Measurements from ENCODE around the gene LAMB1. TPM values are rescaled to one million over a fixed set of nuclear protein-coding genes. Genes with fewer than 3 reads are reported as not detected.

LAMB1 gene
- polyA plus RNA-seq, 1 experiment: 266 TPM

DNA sequence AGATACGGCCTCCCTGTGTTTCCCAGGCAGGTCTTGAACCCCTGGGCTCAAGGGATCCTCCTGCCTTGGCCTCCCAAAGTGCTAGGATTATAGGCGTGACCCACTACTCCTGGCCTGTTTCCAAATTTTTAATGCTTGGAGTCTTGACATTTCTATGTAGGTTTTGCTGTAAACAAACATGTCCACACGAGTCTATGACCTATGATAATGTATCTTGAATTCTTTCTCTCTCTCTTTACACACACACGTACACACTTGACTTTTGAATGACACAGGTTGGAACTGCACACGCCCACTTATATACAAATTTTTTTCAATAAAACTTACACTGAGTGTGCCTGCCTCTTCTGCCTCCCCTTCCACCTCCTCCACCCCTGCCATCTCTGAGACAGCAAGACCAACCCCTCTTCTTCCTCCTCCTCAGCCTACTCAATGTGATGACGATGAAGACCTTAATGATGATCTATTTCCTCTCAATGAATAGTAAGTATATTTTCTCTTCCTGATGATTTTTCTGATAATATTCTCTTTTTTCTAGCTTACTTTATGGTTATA, 44.1 kb upstream of the LAMB1 start:
- POLR2A ChIA-PET: interaction anchor here (0.6 kb wide), 1 partner anchor 26 kb away, joined by 7 read pairs; no protein-coding TSS in a partner anchor
- TF ChIP-seq, protein P1, sequence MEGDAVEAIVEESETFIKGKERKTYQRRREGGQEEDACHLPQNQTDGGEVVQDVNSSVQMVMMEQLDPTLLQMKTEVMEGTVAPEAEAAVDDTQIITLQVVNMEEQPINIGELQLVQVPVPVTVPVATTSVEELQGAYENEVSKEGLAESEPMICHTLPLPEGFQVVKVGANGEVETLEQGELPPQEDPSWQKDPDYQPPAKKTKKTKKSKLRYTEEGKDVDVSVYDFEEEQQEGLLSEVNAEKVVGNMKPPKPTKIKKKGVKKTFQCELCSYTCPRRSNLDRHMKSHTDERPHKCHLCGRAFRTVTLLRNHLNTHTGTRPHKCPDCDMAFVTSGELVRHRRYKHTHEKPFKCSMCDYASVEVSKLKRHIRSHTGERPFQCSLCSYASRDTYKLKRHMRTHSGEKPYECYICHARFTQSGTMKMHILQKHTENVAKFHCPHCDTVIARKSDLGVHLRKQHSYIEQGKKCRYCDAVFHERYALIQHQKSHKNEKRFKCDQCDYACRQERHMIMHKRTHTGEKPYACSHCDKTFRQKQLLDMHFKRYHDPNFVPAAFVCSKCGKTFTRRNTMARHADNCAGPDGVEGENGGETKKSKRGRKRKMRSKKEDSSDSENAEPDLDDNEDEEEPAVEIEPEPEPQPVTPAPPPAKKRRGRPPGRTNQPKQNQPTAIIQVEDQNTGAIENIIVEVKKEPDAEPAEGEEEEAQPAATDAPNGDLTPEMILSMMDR (IDR thresholded peaks at IDR 0.05; ENCODE audit: low read depth, low read length): no peak
- CTCF ChIA-PET: interaction anchor here (0.8 kb wide), 1 partner anchor 99 kb away, joined by 4 read pairs; no protein-coding TSS in a partner anchor

DNA sequence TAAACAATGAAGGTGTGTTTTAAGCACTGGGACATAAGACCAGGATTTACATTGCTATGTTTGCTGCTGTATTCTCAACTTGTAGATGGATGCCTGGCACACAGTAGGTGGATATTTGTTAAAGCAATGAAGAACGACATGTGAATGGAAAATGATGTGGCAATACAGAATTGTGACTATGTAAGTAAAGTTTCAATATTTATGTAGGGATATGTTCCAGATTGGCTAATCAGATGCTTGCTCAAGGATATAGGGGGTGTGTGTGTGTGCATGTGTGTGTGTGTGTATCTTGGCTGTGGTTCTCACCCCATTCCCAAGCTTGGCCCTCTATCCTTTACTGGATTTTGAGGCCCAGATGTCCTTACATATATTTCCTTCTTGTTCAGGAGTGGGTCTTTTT, 42.7 kb upstream of the LAMB1 start:
- Histone ChIP-seq H3K4me3 (ENCODE audit: low read depth, low read length) (no peak overlapping the region), H3K27ac (ENCODE audit: low read depth, low read length) (no peak overlapping the region), H3K9me3 (ENCODE audit: control insufficient read depth, insufficient read depth, low read length) (no peaks in the 10 kb centered on the region), H3K27me3 (ENCODE audit: control insufficient read depth, insufficient read depth, low read length) (no peaks in the 10 kb centered on the region)
- ChIA-PET CTCF (interaction anchor here (1.4 kb wide), 1 partner anchor 29 kb away, joined by 4 read pairs; no protein-coding TSS in a partner anchor), POLR2A (no interaction called here)
- TF ChIP-seq, protein P1 (IDR thresholded peaks at IDR 0.05; ENCODE audit: low read depth, low read length): no peak
- no peak for DNase-seq (ENCODE audit: low read depth, low spot score)

More for the DNA sequence above, 44.1 kb upstream of the LAMB1 start:
- no peaks in the 10 kb centered on the region for H3K9me3 ChIP-seq (ENCODE audit: control insufficient read depth, insufficient read depth, low read length)
- H3K27ac ChIP-seq (ENCODE audit: low read depth, low read length): no peak overlapping the region
- no peaks in the 10 kb centered on the region for H3K27me3 ChIP-seq (ENCODE audit: control insufficient read depth, insufficient read depth, low read length)
- no peak overlapping the region for H3K4me3 ChIP-seq (ENCODE audit: low read depth, low read length)
- DNase-seq (ENCODE audit: low read depth, low spot score): no peak

DNA sequence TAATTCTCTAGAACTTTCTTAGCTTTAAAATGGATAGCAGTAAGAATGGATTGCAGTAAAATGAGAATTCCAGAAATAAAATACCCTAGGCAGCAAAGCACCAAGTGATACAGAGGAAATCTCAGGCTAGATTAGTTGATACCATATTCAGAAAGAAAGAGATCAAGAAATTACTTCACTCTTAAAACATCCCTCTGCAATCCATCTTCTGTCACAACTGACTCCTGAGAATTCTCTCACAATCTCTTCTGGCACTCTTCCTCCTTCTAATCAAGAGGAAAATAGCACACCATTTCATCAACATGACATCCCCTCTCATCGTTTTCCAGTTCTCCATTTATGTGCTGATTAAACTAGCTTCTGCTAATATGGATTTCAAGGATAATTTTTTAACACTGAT, 42.2 kb upstream of the LAMB1 start:
- POLR2A ChIA-PET: no interaction called here
- TF ChIP-seq, protein P1 (IDR thresholded peaks at IDR 0.05; ENCODE audit: low read depth, low read length): no peak
- H3K9me3 ChIP-seq (ENCODE audit: control insufficient read depth, insufficient read depth, low read length): no peaks in the 10 kb centered on the region
- no peaks in the 10 kb centered on the region for H3K27me3 ChIP-seq (ENCODE audit: control insufficient read depth, insufficient read depth, low read length)
- no peak for DNase-seq (ENCODE audit: low read depth, low spot score)
- H3K27ac ChIP-seq (ENCODE audit: low read depth, low read length): no peak overlapping the region
- no peak overlapping the region for H3K4me3 ChIP-seq (ENCODE audit: low read depth, low read length)
- CTCF ChIA-PET: interaction anchor here (1.4 kb wide), 1 partner anchor 29 kb away, joined by 4 read pairs; no protein-coding TSS in a partner anchor

DNA sequence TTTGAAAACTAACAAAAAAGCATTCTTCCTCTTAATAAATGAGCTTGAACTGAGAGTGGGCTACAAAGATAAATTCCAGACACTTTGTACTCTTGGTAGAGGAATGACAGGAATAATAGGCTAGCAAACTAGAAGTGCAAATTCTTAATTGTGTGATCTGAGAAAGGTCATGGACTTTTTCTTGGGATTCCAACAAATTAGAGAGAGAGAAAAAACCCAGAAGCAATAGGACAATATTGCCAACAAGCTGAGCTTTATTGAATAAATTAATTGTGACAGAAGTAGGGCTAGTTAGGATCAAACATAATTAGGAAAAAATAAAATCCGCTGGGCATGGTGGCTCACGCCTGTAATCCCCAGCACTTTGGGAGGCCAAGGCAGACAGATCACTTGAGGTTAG, 41.4 kb upstream of the LAMB1 start:
- POLR2A ChIA-PET: interaction anchor here (0.7 kb wide), 1 partner anchor 80 kb away, joined by 8 read pairs; no protein-coding TSS in a partner anchor

DNA sequence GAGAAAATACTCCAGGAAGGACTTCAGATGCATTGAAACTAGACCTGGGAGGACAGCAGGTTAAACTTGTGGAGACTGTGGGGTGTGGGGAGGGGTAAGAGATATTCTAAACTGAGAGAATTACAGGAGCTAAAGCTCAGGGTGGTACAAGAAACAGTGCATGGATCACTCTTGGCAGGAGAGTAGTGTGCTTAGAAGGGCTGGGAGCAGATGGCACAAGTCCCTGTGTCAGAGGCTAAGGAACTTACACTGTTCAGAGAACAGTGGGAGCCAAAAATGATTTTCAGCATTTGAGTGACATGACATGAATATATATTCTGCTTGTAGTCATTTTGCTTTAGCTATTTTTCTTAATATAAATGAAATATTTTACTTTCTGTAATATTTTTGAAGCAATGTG, 36.0 kb upstream of the LAMB1 start:
- DNase-seq (ENCODE audit: low read depth, low spot score): no peak
- POLR2A ChIA-PET: no interaction called here
- no peaks in the 10 kb centered on the region for H3K27me3 ChIP-seq (ENCODE audit: control insufficient read depth, insufficient read depth, low read length)
- TF ChIP-seq, protein P1 (IDR thresholded peaks at IDR 0.05; ENCODE audit: low read depth, low read length): no peak
- H3K4me3 ChIP-seq (ENCODE audit: low read depth, low read length): no peak overlapping the region
- H3K27ac ChIP-seq (ENCODE audit: low read depth, low read length): no peak overlapping the region
- CTCF ChIA-PET: interaction anchor here (0.8 kb wide), 2 partner anchors 22 to 107 kb away, joined by 3 read pairs; no protein-coding TSS in a partner anchor
- H3K9me3 ChIP-seq (ENCODE audit: control insufficient read depth, insufficient read depth, low read length): no peaks in the 10 kb centered on the region

More for the DNA sequence above, 41.4 kb upstream of the LAMB1 start:
- H3K27me3 ChIP-seq (ENCODE audit: control insufficient read depth, insufficient read depth, low read length): no peaks in the 10 kb centered on the region
- H3K27ac ChIP-seq (ENCODE audit: low read depth, low read length): no peak overlapping the region
- no peak overlapping the region for H3K4me3 ChIP-seq (ENCODE audit: low read depth, low read length)
- CTCF ChIA-PET: interaction anchor here (0.7 to 1.4 kb wide), 3 partner anchors 13 to 28 kb away, joined by 4 to 6 read pairs (median 4); no protein-coding TSS in a partner anchor
- no peaks in the 10 kb centered on the region for H3K9me3 ChIP-seq (ENCODE audit: control insufficient read depth, insufficient read depth, low read length)
- DNase-seq (ENCODE audit: low read depth, low spot score): no peak
- TF ChIP-seq, protein P1 (IDR thresholded peaks at IDR 0.05; ENCODE audit: low read depth, low read length): no peak

Measured in AG04450 (cell line).